GM12878 (cell line): ENCODE measurements around the gene CEP170B.

ENCODE experiments used
- CTCF ChIP-seq, 3 experiments: IDR thresholded peaks in 2 of 3; conservative IDR thresholded peaks in 1 of 3; 2 replicates each; pipeline ENCODE4 v1.5.1; 2011; ENCODE audit warnings: low read depth in 3 of 3, low read length in 3 of 3, mild to moderate bottlenecking in 3 of 3, control low read depth in 2 of 3, moderate library complexity in 2 of 3, inconsistent platforms in 1 of 3, mixed read lengths in 1 of 3; ENCODE audit not compliant: control insufficient read depth in 2 of 3, insufficient read depth in 1 of 3; ENCODE audit errors: extremely low read depth in 1 of 3
- ETV6 ChIP-seq, 2 experiments: fragments of 450-650 bp in 1 of 2; IDR thresholded peaks in 1 of 2; conservative IDR thresholded peaks in 1 of 2; 2 replicates each; pipeline ENCODE4 v1.6.1; 2014; ENCODE audit warnings: antibody characterized with exemption in 1 of 2, borderline replicate concordance in 1 of 2, low read depth in 1 of 2, mild to moderate bottlenecking in 1 of 2, moderate library complexity in 1 of 2
- GATAD2B ChIP-seq: fragments of 450-650 bp; conservative IDR thresholded peaks from 2 replicates; pipeline ENCODE4 v1.6.1; 2017; ENCODE audit warnings: low read depth, mild to moderate bottlenecking, moderate library complexity
- NFYB ChIP-seq: IDR thresholded peaks from 2 replicates; pipeline ENCODE4 v1.6.1; 2011; ENCODE audit warnings: low read depth, mild to moderate bottlenecking, low read length, improper control_type of control experiment, moderate library complexity; ENCODE audit not compliant: insufficient read depth
- NRF1 ChIP-seq: conservative IDR thresholded peaks from 2 replicates; pipeline ENCODE4 v1.6.1; 2011; ENCODE audit warnings: mild to moderate bottlenecking, low read depth, low read length, improper control_type of control experiment
- POLR2A ChIP-seq: IDR thresholded peaks from 2 replicates; pipeline ENCODE4 v1.6.1; 2011; ENCODE audit warnings: low read depth, mild to moderate bottlenecking, low read length
- POLR2AphosphoS5 ChIP-seq: IDR thresholded peaks from 2 replicates; pipeline ENCODE4 v1.6.1; 2011; ENCODE audit warnings: mild to moderate bottlenecking, low read length, inconsistent platforms
- REST ChIP-seq: IDR thresholded peaks from 2 replicates; pipeline ENCODE4 v1.6.1; 2012; ENCODE audit warnings: mild to moderate bottlenecking, low read depth, low read length
- TARDBP ChIP-seq: IDR thresholded peaks from 2 replicates; pipeline ENCODE4 v1.6.1; 2016; ENCODE audit warnings: borderline replicate concordance
- USF2 ChIP-seq: IDR thresholded peaks from 2 replicates; pipeline ENCODE4 v1.6.1; 2011; ENCODE audit warnings: low read depth, low read length, improper control_type of control experiment, borderline replicate concordance
- YY1 ChIP-seq: IDR thresholded peaks from 2 replicates; pipeline ENCODE4 v1.6.1; 2011; ENCODE audit warnings: low read depth, mild to moderate bottlenecking, low read length
- ZNF274 ChIP-seq: IDR thresholded peaks from one replicate; pipeline ENCODE4 v1.8.0; 2011; ENCODE audit not compliant: insufficient read length, insufficient read depth
- TF ChIP-seq, protein P1 (sequence below): IDR thresholded peaks from 2 replicates; pipeline ENCODE4 v1.6.1; 2011; ENCODE audit warnings: low read depth, mild to moderate bottlenecking, low read length, moderate library complexity, borderline replicate concordance; ENCODE audit errors: extremely low read depth
- TF ChIP-seq, protein P2 (sequence below): fragments of 150-350 bp; IDR thresholded peaks from 2 replicates; pipeline ENCODE4 v1.6.1; 2014; ENCODE audit warnings: mild to moderate bottlenecking, low read depth, low read length

- TF ChIP-seq POLR2AphosphoS5 (no peak), CTCF (IDR thresholded peaks at IDR 0.05 in 2 of 3, conservative IDR thresholded peaks at IDR 0.05 in 1 of 3; ENCODE audit: control insufficient read depth in 2 of 3, extremely low read depth in 1 of 3, insufficient read depth in 1 of 3, low read depth in 3 of 3, low read length in 3 of 3) (no peak), ETV6 (conservative IDR thresholded peaks at IDR 0.05 in 1 of 2, IDR thresholded peaks at IDR 0.05 in 1 of 2; ENCODE audit: borderline replicate concordance in 1 of 2, low read depth in 1 of 2) (no peak), GATAD2B (no peak), USF2 (no peak), REST (no peak), NFYB (no peak), POLR2A (no peak), YY1 (no peak), ZNF274 (no peak), TARDBP (no peak), NRF1 (no peak)
- TF ChIP-seq, protein P1, sequence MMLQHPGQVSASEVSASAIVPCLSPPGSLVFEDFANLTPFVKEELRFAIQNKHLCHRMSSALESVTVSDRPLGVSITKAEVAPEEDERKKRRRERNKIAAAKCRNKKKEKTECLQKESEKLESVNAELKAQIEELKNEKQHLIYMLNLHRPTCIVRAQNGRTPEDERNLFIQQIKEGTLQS: no peak
- TF ChIP-seq, protein P2, sequence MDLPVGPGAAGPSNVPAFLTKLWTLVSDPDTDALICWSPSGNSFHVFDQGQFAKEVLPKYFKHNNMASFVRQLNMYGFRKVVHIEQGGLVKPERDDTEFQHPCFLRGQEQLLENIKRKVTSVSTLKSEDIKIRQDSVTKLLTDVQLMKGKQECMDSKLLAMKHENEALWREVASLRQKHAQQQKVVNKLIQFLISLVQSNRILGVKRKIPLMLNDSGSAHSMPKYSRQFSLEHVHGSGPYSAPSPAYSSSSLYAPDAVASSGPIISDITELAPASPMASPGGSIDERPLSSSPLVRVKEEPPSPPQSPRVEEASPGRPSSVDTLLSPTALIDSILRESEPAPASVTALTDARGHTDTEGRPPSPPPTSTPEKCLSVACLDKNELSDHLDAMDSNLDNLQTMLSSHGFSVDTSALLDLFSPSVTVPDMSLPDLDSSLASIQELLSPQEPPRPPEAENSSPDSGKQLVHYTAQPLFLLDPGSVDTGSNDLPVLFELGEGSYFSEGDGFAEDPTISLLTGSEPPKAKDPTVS: no peak
These were observed 32.5 kb downstream of the CEP170B start for GRCh38 chr14:104897330-104898194.
